NCI-H2227 (cell line): ENCODE data around the gene EIF4G3.

Experiments
- DNase-seq: peaks from one replicate; lab custom pipeline; 2025; ENCODE audit not compliant: unreplicated experiment; lab: John Stamatoyannopoulos, UW

Gene EIF4G3

DNA sequence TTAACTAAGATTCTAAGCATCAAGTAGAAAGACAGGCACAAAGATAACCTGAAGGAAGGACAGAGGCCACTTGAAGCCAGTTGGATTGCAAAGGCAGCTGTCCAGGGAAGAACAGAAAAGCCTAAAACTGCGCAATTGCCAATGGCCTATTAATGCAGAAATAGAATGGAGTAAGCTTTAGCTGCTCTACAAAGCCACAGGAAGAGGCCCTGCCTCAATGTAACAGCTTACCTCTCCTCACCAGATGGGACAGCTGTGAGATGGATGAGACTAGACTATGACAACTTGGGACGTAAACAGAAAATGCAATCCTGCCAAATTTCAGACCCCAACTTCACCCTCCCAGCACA lies 176.5 kb downstream of the EIF4G3 start:
- no peak for DNase-seq

DNA sequence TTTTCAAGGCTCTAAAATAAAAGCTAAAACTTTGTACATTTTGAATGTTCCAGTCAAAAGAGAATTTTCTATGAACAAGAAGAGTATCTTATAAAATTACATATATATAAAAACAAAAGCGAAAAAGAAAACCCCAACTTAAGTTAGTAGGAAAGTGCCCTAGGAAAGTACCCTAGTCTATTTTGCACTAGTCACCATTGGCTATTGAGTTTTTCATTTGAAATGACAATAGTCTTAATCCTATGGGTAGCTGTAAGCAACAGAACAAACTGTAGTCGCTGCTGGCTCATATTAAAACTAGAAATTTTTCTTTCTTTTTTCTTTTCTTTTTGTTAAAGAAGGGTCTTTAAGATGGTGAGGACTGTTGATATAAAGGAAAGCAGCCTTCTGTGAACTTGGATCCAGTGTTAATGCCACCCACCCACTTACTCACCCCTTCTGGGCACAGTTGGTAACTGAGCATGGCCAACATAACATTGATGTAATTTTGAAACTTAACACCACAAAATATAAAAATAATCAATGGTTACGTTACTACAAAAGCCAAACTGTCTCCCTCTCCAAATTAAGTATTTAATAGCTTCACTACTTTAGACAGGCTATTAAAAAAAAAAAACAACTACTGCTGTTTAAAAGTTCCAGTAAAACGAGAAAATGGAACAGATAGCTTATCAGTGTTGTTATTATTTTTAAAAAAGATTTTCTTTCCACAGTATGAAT lies 177.0 kb downstream of the EIF4G3 start:
- no peak for DNase-seq

DNA sequence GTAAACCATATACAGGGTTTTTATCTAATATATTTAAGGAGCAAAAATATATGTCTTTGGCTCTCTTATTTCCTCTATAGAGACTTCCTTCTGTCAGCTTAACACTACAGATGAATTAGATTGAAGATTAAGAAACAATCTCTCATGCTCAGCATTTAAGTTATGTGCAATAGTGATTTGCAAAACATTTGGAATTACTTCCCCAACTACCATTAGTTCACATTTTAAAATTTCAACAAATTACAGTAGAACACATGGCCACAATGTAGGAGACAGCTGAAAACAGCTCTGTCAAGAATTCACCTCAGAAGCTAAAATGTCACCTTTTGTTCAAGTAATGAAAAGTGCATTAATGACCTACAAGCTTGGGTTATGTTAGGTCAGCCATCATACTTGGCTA lies 177.9 kb downstream of the EIF4G3 start:
- no peak for DNase-seq

DNA sequence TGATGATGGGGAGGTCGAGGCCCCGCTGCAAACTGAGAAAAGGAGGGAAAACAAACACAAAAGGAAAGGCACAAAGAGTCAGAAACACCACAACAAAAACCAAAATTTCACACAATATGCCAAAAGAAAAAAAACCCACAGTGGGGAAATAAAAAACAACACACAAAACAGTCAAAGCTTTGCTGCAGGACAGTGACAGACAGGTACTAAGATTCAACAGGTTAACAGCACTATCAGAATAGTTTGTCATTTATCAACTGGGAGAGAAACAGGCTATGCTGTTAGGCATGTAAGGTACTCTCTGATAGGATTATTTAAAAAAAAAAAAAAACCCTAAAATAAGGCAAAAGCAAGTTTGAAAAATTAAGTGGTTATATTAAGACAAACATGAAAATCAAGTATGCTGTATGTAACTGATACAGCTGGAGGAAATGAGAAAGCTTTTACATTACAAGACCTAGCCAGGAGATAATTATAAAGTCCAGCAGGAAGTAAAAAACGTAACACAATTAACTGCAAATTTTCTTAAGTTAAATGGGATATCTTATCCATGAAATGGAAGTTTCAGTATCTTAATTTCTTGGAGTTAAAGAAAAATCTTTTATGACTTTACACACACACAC lies 179.0 kb downstream of the EIF4G3 start:
- DNase-seq = no peak

DNA sequence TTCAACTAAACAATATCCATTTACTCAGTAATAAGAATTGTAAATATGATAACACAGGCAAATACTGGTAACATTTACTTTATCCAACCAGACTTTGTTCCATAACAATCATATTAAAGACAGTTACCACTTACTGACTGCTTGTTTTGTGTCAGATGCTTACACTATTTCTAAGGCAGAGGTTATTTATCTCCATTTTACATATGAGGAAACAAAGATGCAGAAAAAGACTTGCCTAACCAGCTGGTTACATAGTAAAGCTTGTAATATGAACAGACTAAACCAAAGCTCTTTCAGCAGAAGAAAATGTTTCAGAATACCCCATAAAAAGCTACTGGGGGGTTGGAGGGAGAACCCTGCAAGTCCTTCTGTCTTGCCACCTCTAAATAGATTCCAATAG lies 180.1 kb downstream of the EIF4G3 start:
- DNase-seq = no peak

DNA sequence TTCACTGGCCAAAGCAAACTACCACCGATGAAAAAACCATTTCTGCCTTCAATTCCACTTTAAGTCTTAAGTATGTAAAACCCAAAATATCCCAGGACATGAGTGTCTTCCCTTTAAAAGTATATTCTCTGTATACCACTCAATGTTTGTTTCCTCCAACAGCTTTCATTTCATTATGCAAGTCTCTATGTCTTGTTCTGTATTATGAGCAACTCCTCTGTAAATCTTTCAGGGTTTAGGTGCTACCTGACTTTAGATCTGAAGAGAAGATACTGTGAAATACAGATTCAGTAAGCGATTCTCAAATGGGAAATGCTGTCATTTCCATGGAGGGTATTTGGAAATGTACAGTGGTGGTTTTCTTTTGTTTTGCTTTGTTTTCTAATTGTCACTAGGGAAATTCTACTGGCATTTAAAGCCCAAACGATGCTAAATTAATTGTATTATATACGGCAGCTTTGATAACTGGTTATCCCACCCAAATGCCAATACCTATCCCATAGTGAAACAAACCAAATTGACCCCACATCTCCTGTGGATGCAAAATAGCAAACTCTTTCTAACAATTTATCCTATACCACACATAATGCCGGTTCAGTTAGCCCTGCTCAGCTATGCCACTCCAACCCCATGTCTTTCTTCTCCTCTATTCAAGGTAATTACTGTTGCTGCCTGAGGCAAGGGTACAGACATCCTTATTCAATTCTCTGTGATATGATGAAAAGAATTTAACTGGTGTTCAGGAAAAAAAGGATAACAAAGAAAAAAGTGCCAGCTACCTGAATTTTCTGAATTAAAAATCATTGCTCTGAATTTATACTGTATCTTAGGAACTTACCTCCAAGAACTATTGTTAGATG lies 182.8 kb downstream of the EIF4G3 start:
- DNase-seq = no peak

DNA sequence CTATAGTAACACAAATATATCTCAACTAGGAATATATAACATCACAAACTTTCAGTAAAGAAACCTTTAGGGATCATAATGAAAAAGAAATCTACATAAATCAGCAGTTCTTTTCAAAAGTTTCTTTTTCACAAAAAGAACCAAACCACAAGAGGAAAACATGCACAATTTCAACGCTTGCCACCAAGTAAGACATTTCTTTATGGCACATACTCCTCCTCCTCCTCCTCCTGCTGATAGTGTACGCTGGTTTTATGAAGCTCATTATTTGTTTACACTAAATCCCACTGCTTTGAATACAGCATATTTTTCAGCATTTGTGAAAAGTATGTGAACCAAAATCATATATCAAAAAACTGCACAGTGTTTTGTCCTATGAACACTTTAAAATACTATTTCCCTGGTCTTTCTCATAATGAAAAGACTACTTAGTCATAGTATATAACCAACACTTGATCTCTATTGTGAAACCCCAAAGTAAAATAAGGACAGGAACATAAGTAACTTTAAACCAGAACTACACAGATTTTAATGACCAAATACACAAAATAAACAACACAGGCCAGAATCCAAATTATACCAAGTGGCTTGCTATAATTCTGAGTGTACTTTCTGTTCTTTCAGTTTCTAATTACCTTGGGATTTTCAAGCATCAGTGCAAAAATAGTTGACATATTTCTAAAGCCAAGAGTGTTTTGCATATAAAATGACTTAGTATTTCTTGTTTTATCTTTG lies 184.2 kb downstream of the EIF4G3 start:
- no peak for DNase-seq

DNA sequence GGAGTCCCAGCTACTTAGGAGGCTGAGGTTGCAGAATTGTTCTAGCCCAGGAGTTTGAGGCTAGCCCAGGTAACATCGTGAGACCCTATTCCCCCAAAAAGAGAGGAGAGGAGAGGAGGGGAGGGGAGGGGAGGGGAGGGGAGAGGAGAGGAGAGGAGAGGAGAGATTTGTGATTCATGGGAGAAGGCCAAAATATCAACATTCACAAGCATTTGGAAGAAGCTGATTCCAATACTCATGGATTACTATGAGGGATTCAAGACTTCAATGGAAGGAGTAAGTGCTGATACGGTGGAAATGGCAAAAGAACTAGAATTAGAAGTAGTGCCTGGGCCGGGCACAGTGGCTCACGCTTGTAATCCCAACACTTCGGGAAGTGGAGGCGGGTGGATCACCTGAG lies 187.8 kb downstream of the EIF4G3 start:
- DNase-seq = no peak

DNA sequence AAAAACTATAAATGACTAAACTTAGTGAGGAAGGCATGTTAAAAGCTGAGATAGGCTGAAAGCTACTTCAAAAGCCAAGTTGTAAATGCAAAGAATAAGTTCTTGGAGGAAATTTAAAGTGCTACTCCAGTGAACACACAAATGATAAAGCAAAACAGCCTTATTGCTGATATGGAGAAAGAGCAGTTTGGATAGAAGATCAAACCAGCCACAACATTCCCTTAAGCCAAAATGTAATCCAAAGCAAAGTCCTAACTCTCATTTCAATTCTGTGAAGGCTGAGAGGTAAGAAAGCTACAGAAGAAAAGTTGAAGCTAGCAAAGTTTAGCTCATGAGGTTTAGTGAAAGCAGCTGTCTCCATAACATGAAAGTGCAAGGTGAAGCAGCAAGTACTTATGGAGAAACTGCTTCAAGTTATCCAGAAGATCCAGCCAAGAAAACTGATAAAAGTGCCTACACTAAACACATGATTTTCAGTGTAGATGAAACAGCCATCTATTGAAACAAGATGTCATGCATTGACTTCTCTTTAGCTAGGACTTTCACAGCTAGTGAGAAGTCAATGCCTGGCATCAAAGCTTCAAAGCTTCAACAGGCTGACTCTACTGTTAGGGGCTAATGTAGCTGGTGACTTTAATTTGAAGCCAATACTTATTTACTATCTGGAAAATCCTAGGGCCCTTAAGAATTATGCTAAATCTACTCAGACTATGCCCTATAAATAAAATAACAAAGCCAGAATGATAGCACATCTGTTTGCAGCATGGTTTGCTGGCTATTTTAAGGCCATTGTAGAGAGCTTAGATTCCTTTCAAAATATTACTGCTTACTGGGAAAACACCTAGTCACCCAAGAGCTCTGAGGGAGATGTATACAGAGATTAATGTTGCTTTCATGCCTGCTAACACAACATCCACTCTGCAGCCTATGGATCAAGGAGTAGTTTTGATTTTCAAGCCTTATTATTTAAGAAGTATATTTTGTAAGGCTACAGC lies 188.6 kb downstream of the EIF4G3 start:
- no peak for DNase-seq

DNA sequence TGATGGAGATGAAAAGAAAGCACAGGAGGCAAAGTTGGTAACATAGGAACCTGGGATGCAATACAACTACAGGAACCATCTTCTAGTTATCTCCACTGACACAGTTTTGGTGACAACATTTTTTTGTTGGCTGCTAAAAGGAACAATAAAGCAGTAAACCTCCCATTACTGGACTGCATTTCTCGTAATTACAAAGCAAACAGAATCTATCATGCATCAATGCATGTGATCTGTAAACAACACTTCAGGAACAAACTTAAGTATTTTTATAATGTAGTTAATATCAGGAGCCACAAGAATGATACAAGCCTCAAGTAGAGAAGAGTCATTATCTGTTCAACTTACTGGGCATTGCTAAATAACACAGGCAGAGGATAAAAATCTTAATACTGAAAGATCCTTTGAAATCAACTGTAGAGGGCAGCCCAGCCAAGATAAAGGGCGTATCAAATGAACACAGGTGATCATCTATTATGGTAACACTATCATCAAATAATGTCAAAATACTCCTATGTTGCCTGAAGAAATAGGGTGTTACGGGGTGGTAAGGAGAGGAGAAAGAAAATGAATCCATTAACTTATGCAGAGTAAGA lies 193.3 kb downstream of the EIF4G3 start:
- DNase-seq = no peak

DNA sequence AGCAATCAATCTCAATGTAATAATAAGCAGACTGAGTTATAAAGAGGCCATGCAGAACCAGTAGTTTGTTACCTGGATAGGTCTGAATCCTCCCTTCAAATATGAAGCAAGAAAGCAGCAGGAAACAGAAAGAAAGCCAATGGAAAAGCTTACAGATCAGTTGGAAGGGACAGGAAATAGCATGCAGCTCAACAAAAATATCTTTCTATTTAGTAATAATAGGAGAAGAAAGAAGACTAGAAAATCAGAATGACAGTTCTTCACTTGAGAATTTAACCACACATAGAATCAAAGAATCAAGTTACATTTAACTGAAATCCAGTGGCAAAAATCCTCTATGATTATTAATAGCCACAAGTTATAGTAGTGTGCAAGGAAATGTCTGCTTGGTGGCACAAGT lies 194.4 kb downstream of the EIF4G3 start:
- DNase-seq = no peak

DNA sequence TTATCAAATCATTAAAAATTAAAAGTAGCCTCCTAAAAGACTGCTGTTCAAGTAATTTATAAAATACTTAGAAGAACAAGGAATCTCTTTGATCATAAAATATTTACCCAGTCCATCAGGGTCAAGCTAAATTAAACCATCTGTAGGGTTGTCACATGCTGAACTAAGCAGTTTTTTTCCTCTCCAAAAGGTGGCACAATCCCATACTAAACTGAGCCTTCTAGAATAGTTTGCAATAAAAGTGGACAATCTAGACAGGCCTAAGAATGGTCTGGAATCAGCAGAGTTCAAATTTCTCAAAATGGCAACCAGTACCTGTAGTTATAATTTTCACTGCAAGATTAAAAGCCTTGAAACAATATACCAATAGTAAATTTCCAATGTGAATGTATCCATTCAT lies 194.8 kb downstream of the EIF4G3 start:
- no peak for DNase-seq

DNA sequence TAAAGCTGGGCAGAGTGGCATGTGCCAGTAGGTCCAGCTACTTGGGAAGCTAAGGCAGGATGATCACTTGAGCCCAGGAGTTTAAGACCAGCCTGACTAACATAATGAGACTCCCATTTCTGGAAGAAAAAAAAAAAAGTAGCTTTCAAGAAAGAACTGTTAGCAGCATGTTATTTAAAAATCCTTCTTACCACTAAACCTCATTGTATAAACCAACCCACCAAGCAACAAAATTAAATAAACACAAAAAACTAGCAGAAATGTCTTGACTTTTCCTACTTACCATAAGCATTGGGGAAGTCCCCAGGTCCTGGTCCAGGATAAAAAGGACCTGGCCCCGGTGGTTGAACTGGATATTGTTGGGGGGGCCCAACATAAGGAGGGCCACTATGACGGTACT lies 196.6 kb downstream of the EIF4G3 start:
- DNase-seq = no peak

DNA sequence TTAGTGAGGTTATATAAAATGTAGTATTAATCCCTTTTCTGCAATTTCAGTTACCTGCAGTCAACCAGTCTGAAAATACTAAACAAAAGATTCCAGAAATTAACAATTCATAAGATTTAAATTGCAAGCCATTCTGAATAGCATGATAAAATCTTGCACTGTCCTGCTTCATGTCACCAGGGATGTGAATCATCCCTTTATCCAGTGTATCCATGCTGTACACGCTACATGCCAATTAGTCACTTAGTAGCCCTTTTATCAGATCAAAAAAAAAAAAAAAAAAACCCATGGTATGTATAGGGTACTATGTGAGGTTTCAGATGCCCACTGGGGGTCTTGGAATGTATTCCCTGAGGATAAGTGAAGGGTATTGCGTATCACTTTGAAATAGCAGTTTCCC lies 198.3 kb downstream of the EIF4G3 start:
- no peak for DNase-seq

DNA sequence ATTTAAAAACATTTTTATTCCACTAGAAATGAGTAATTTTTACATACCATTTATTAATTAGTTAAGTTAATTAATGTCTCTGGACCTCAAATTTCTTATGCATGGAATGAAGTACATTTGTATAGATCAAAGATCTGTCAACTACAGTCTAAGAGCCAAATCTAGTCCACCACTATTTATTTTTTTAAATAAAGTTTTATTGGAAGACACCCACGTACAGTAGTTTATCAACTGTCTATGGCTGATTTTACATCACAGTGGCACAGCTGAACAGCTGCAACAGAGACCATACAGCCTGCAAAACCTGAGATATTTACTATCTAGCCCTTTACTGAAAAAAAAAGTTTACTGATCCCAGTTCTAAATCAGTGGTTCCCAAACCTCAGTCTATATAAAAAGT lies 201.0 kb downstream of the EIF4G3 start:
- no peak for DNase-seq

DNA sequence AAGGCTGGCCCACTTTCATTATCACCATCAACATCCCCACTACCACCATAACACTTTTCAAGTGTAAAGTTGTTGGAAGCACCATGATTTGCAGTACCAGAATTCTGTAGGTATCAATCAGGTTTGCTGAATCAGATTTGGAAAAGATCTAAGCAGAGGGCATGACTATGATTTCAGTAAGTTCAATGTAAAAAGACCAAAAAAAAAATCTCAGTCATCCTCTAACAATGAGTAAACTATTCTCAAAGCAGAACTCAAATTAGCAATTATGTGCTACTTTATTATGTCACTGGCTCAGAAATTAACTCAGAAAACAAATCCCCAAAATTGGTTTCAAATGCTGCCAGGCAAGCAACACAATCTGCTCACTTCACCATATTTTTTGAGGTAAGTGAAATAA lies 201.7 kb downstream of the EIF4G3 start:
- no peak for DNase-seq

DNA sequence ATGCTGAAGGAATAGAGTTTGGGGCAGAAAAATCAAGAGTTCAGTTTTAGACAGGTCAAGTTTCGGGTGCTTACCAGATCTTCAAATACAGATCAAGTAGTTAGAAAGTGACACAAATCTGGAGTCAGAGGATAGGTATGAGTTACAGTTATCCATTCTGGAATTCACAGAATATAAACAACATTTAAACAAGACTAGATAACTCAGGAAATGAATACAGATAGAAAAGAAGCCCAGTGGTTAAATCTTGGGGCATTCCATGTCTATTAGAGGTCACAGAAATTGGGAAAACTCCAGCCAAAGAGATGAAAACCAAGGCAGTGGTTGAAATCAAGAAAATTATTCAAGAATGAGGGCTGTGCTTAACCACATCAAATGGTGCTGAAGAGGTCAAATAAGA lies 202.6 kb downstream of the EIF4G3 start:
- no peak for DNase-seq

DNA sequence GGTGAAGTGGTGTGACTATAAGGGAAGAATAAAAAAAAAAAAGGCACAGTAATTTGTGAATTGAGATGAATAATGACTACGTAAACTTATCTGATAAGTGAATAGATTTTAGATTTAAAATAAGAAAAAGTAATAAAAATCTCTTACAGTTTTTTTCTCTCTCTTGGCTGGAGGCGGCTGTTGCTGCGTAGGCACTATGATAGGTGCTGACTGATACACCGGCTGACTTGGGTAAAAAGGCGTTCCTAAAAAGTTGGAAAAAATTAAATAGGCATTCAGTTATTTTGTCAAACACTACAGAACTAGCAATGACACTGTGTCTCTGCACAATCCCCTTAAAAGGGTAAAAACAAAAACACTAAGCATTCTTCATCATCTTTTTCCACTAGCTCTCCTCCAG lies 203.8 kb downstream of the EIF4G3 start:
- no peak for DNase-seq

DNA sequence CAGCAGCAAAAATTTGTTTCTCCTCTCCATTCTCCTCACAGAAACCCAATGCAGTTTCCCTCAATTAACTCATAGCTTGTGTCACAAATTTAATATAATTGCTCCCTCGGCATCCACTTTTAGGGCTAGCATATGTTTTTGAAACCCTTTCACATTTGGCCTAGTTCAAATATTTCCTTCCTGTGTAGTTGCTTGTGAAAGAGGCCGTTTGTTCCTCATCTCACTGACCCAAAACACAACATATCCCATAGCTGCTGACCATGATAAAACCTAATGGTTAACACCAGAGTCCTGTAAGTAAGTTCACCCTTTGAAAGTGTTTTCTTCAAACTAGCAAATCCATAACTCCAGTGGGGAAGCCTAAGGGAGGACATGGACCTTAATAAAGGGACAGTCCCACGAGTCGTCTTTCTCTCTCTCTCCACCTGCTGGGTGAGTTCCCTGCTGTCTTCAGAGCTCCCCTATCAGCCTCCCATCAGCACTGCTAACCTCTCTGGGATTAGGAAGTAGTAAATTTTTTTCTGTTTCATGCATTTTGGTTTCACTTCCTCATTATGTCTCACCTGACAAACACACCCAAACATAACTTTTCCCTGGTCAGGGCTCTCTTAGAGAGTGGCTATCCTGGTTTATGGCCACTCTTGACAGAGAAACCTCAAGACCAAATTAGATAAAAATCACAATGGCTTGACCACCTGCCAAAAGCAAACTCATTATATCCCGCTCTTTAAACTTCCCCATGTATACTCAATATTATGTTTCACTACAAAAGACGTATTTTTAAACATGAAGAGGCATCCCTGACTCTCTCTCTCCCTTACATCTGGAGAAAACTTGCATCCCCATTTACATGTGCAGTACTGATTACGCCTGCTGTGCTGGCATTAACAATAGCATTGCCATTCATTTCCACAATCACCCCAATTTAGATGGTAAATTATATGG lies 211.9 kb downstream of the EIF4G3 start:
- no peak for DNase-seq
